Liver (tissue), 2 donors: ENCODE measurements around the gene CDC14A.

ENCODE experiments used
- GABPA ChIP-seq, 2 donors: IDR thresholded peaks in 1 of 2; conservative IDR thresholded peaks in 1 of 2; 2 replicates each; pipeline ENCODE4 v1.6.1; 2016; ENCODE audit warnings: antibody characterized with exemption in 2 of 2, mild to moderate bottlenecking in 1 of 2, moderate library complexity in 1 of 2
- ZBTB33 ChIP-seq: IDR thresholded peaks from 2 replicates; pipeline ENCODE4 v1.6.1; 2016; ENCODE audit warnings: antibody characterized with exemption
- donor health status: healthy.

- TF ChIP-seq ZBTB33 = no peak
- TF ChIP-seq GABPA (IDR thresholded peaks at IDR 0.05 in 1 of 2, conservative IDR thresholded peaks at IDR 0.05 in 1 of 2) = no peak
Measured at GRCh38 chr1:100419072-100419471, 66.8 kb downstream of the CDC14A start.
